Duodenal mucosa (tissue), 2 donors: ENCODE data around the gene ARHGAP15.

Source experiments
- H3K27ac ChIP-seq: one replicate; pipeline ENCODE4 v1.7.0; 2013; ENCODE audit warnings: low read depth, low read length
- H3K27me3 ChIP-seq, 2 donors: one replicate each; pipeline ENCODE4 v1.7.0; 2013; ENCODE audit warnings: low read length in 2 of 2, control low read depth in 1 of 2; ENCODE audit not compliant: insufficient read depth in 2 of 2, control insufficient read depth in 1 of 2
- H3K36me3 ChIP-seq, 2 donors: one replicate each; pipeline ENCODE4 v1.7.0; 2013; ENCODE audit warnings: low read length in 2 of 2, control low read depth in 1 of 2; ENCODE audit not compliant: insufficient read depth in 2 of 2, control insufficient read depth in 1 of 2
- H3K4me1 ChIP-seq, 2 donors: one replicate each; pipeline ENCODE4 v1.7.0; 2013; ENCODE audit warnings: low read length in 2 of 2, control low read depth in 1 of 2; ENCODE audit not compliant: insufficient read depth in 2 of 2, control insufficient read depth in 1 of 2
- H3K4me3 ChIP-seq, 2 donors: one replicate each; pipeline ENCODE4 v1.7.0; 2013; ENCODE audit warnings: low read length in 2 of 2, low read depth in 1 of 2
- H3K9ac ChIP-seq, 2 donors: one replicate each; pipeline ENCODE4 v1.7.0; 2013; ENCODE audit warnings: low read length in 2 of 2, low read depth in 1 of 2
- H3K9me3 ChIP-seq, 2 donors: one replicate each; pipeline ENCODE4 v1.7.0; 2013; ENCODE audit warnings: low read length in 2 of 2, control low read depth in 1 of 2; ENCODE audit not compliant: control insufficient read depth in 1 of 2

Gene ARHGAP15

DNA sequence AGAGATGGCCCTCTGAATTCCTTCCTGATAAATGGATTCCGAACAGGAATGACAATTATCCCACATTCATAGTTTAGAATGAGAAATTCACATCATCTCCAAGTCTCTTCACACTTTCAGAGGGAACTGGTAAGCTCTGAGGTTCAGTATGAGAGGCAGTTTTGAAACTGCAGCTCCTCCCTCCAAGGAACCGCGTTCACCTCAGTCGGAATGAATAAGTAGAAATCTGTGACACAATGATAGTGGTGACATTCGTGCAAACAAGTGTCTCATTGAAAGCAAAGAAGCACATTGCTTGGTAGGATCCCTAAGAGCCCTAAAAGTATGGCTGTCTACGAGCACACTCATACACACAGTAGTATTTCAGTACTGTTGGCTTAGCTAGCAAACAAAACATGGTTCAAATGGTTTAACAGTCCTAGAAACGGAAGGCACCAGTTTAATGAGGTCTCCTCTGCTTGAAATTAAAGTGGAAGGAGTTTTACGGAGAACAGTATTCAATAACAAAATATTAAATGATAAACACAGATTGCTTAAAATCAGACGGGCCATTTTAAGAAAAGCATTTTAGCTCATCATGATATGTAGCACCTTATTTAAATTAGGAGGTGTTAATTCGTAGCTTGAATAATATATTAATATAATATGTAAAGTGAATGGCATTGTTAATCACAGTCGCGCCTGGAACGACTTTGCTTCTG is 225.0 kb downstream of the ARHGAP15 start:
- H3K4me1 ChIP-seq = no peaks in the 10 kb centered on the region
- H3K27me3 ChIP-seq = no peaks in the 10 kb centered on the region
- no peaks in the 10 kb centered on the region for H3K36me3 ChIP-seq
- no peak overlapping the region for H3K27ac ChIP-seq
- H3K9ac ChIP-seq = no peak overlapping the region
- no peaks in the 10 kb centered on the region for H3K9me3 ChIP-seq
- no peak overlapping the region for H3K4me3 ChIP-seq

- no peak overlapping the region for H3K4me3 ChIP-seq
- no peak overlapping the region for H3K9ac ChIP-seq
- H3K27ac ChIP-seq = no peak overlapping the region
- no peaks in the 10 kb centered on the region for H3K4me1 ChIP-seq
- H3K27me3 ChIP-seq = no peaks in the 10 kb centered on the region
- no peaks in the 10 kb centered on the region for H3K9me3 ChIP-seq
- no peaks in the 10 kb centered on the region for H3K36me3 ChIP-seq
Observed at GRCh38 chr2:143355870-143356269, 226.7 kb downstream of the ARHGAP15 start.

DNA sequence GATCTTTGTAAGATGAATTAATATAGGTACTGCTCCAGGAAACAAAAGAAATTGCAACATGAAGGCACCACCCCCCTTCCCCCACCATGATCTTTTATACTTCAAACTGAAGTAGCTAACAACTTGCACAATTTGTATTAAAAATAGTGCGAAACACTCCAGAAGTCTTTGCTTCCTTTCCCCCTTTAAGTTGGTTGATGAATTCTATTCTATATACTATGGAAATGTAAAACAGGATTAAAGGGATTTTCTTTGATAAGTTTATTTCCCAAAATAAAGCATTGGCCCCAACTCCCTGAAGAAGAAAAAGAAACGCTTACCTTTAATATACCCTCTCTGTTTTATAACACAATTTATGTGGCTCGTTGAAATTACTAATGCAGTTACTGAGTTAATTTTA is 227.1 kb downstream of the ARHGAP15 start:
- Histone ChIP-seq H3K27me3 (no peaks in the 10 kb centered on the region), H3K9me3 (no peaks in the 10 kb centered on the region), H3K36me3 (no peaks in the 10 kb centered on the region), H3K9ac (no peak overlapping the region), H3K27ac (no peak overlapping the region), H3K4me3 (no peak overlapping the region), H3K4me1 (no peaks in the 10 kb centered on the region)

DNA sequence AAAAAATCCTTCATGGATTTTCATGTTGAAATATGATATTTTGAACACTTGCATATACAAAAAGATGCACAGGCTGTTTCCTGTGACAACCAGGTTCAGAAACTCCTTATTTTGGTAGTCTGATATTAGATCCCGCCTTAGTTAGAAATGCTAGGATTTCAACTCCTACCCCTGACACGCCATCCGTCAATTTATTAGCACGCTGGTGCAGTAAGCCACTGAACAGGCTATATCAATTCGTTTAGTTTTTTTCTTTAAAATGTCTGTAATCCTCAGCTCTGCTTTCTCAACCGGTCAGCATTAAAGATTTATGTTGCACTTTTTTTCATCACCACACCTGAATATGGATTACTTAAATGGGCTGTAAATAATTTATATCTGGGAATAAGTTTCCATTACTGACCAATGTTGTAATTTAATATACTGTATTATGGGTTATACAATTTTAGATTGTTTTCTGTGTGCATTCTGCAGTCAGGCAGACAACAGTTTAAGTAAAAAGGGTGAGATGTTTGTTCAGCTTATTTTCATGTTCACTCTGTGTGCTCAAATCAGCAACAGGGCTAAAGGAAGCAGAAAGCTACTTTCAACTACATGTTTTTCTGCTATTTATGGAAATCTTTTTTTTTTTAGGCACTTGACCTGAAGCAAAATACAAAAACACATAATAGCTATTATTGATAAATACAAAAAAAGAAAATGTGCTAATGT is 227.7 kb downstream of the ARHGAP15 start:
- H3K27me3 ChIP-seq = no peaks in the 10 kb centered on the region
- H3K9me3 ChIP-seq = no peaks in the 10 kb centered on the region
- H3K27ac ChIP-seq = no peak overlapping the region
- H3K9ac ChIP-seq = no peak overlapping the region
- no peaks in the 10 kb centered on the region for H3K4me1 ChIP-seq
- no peaks in the 10 kb centered on the region for H3K36me3 ChIP-seq
- H3K4me3 ChIP-seq = no peak overlapping the region

DNA sequence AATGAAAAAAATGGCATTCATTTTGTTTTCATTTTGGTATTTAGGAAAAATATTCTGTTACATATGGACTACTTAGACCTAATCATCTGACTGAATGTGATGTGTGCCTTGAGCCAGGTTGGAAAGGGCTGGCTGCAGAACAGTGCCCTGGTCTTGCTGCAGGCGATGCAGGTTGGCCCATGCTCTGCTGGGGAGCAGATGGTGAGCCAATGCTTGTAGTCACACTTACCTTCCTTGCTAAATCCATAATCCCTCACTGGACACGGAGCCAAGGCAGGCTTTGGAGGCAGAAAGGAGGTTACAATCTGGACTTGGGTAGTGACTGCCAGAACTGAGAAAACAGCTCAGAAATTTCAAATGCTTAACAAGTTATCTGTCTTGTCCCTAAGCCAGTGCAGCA is 228.7 kb downstream of the ARHGAP15 start:
- H3K27me3 ChIP-seq = no peaks in the 10 kb centered on the region
- no peaks in the 10 kb centered on the region for H3K4me1 ChIP-seq
- no peak overlapping the region for H3K4me3 ChIP-seq
- H3K9me3 ChIP-seq = no peaks in the 10 kb centered on the region
- no peak overlapping the region for H3K27ac ChIP-seq
- H3K9ac ChIP-seq = no peak overlapping the region
- H3K36me3 ChIP-seq = no peaks in the 10 kb centered on the region

GRCh38 chr2:143361346-143361745 is 232.1 kb downstream of the ARHGAP15 start:
- Histone ChIP-seq H3K9me3 (no peaks in the 10 kb centered on the region), H3K4me3 (no peak overlapping the region), H3K27ac (no peak overlapping the region), H3K9ac (no peak overlapping the region), H3K4me1 (no peaks in the 10 kb centered on the region), H3K27me3 (no peaks in the 10 kb centered on the region), H3K36me3 (no peaks in the 10 kb centered on the region)

DNA sequence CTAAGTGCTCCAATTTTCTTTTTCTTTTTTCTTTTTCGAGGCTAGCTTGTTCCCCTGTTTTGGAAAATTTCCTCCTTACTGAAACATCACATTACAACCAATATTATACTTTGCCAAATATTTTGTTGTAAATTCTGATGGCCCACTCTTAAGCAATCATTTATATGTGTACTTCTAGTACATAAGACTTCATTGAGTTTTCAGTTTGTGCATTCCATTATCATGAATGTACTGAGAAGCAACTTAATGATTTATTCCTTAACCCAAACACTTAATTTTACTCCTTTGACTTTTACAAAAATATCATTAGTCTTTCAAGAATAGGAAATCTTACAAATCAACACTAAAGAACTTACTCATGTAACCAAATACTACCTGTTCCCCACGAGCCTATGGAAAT is 242.4 kb downstream of the ARHGAP15 start:
- no peaks in the 10 kb centered on the region for H3K36me3 ChIP-seq
- H3K9ac ChIP-seq = no peak overlapping the region
- no peaks in the 10 kb centered on the region for H3K27me3 ChIP-seq
- H3K4me1 ChIP-seq = no peaks in the 10 kb centered on the region
- H3K27ac ChIP-seq = no peak overlapping the region
- H3K4me3 ChIP-seq = no peak overlapping the region
- no peaks in the 10 kb centered on the region for H3K9me3 ChIP-seq

DNA sequence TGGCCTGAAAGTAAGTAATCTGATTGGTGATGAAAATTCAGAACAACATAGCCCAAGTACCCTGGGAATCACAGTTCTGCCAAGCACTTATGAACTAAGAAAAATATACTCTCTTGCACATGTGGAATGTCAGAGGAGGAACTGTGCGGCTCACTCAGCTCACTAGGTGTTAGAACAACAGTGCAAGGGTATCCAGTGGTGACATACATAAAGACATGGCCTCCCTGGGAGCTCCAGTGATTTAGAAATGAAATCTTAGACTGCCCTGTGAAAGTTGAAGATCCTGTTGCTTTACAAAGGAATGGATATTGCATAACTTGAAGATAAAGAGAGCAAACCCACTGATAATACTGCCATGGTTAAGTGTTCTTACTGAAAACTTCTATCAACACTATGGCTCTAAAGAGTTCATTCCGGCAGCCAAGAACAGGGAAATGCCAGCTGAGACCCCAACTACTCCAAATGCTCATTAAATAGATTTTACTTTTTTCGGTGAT is 246.2 kb downstream of the ARHGAP15 start:
- Histone ChIP-seq H3K4me3 (no peak overlapping the region), H3K36me3 (no peaks in the 10 kb centered on the region), H3K27me3 (no peaks in the 10 kb centered on the region), H3K9ac (no peak overlapping the region), H3K4me1 (no peaks in the 10 kb centered on the region), H3K9me3 (no peaks in the 10 kb centered on the region), H3K27ac (no peak overlapping the region)

DNA sequence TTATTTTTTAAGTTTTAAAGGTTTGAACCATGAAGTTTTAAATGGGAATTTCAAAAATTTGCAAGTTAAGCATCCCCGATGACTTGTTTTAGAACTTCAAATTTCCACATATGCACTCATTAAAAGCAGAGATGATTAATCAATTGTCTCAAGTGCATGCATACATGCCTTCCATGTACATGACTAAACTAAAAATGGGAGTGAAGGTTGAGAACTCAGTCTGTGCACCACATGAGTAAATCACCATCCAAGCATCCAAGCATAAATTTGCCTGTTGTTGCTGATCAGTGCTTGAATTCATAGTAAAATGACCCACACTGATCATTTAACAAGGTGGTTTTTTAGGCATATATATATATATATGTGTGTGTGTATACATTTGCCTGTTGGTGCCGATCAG is 249.8 kb downstream of the ARHGAP15 start:
- H3K9me3 ChIP-seq = no peaks in the 10 kb centered on the region

GRCh38 chr2:143379955-143380354 is 250.7 kb downstream of the ARHGAP15 start:
- Histone ChIP-seq H3K4me3 (no peak overlapping the region), H3K4me1 (no peaks in the 10 kb centered on the region), H3K27ac (no peak overlapping the region), H3K27me3 (no peaks in the 10 kb centered on the region), H3K9ac (no peak overlapping the region), H3K36me3 (no peaks in the 10 kb centered on the region), H3K9me3 (no peaks in the 10 kb centered on the region)

More for the DNA sequence above, 249.8 kb downstream of the ARHGAP15 start:
- Histone ChIP-seq H3K9ac (no peak overlapping the region), H3K27me3 (no peaks in the 10 kb centered on the region), H3K36me3 (no peaks in the 10 kb centered on the region), H3K4me1 (no peaks in the 10 kb centered on the region), H3K27ac (no peak overlapping the region), H3K4me3 (no peak overlapping the region)
